Kidney (tissue), 14 donors: Measurements from ENCODE around the gene TRAK1. TPM values are rescaled to one million over a fixed set of nuclear protein-coding genes. Genes with fewer than 3 reads are reported as not detected.

Experiments used
- DNase-seq, 5 donors: peaks; one replicate each; pipeline ENCODE4 v3.0.0-alpha.2; 2013 to 2020
- FAIRE-seq: peaks from 2 replicates; lab custom pipeline; 2012; peaks lifted over from hg19 to GRCh38; lab: Jason Lieb, UNC
- H3K27ac ChIP-seq, 2 donors: one replicate each; pipeline ENCODE4 v1.7.0; 2013; ENCODE audit warnings: low read depth in 2 of 2, low read length in 2 of 2, inconsistent platforms in 1 of 2
- H3K27me3 ChIP-seq: one replicate; pipeline ENCODE4 v1.7.1; 2013; ENCODE audit warnings: low read length, inconsistent platforms; ENCODE audit not compliant: control insufficient read depth, insufficient read depth
- H3K36me3 ChIP-seq, 3 donors: one replicate each; pipeline versions ENCODE4 v1.7.0 to v1.7.1; 2013; ENCODE audit warnings: low read length in 3 of 3, control low read depth in 1 of 3, inconsistent platforms in 1 of 3; ENCODE audit not compliant: insufficient read depth in 3 of 3, control insufficient read depth in 2 of 3
- H3K4me1 ChIP-seq, 3 donors: one replicate each; pipeline versions ENCODE4 v1.7.0 to v1.7.1; 2013; ENCODE audit warnings: low read length in 3 of 3, inconsistent platforms in 1 of 3, low read depth in 1 of 3; ENCODE audit not compliant: control insufficient read depth in 2 of 3, insufficient read depth in 2 of 3
- H3K4me3 ChIP-seq, 3 donors: one replicate each; pipeline versions ENCODE4 v1.7.0 to v1.8.1; 2013; ENCODE audit warnings: low read length in 3 of 3, control low read depth in 1 of 3, inconsistent platforms in 1 of 3
- H3K9ac ChIP-seq, 3 donors: one replicate each; pipeline versions ENCODE4 v1.7.0 to v1.7.1; 2013; ENCODE audit warnings: low read length in 3 of 3, control low read depth in 1 of 3, inconsistent platforms in 1 of 3
- H3K9me3 ChIP-seq, 3 donors: one replicate each; pipeline versions ENCODE4 v1.7.0 to v1.7.1; 2013; ENCODE audit warnings: low read length in 3 of 3, control low read depth in 1 of 3, inconsistent platforms in 1 of 3; ENCODE audit not compliant: control insufficient read depth in 2 of 3, insufficient read depth in 1 of 3
- intact Hi-C: fragments of 100-400 bp; cut with DNase I; formaldehyde crosslinking; loops from one replicate; pipeline ENCODE4 v1.11.1; 2022
- polyA plus RNA-seq: library from polyadenylated mRNA; stranded (reverse); fragments of 350-450 nt; fragmentation: Illumina TruSeq; extraction: RNeasy Lipid Tissue Mini Kit (QIAGEN cat#74804); gene quantifications from one replicate; pipeline ENCODE4 v1.2.3, GENCODE V29; 2014; ENCODE audit warnings: low read depth, low replicate concordance; ENCODE audit not compliant: insufficient read depth
- total RNA-seq: library from RNA; stranded (reverse); fragmentation: NEBNext Ultra II Directional; extraction: Animal tissue kit (Norgen Biotek cat#: 25700); gene quantifications from one replicate; pipeline ENCODE4 v1.2.1, GENCODE V29; 2021
- TF ChIP-seq, protein P1 (sequence below): IDR thresholded peaks from 3 replicates; pipeline ENCODE4 v1.5.1; 2012; ENCODE audit warnings: mild to moderate bottlenecking, moderate library complexity, borderline replicate concordance; ENCODE audit not compliant: insufficient read depth; ENCODE audit errors: extremely low read depth
- donor health status: control.
- donor health status: control.
- donor health status: control.
- donor health status: control.
- donor health status: control.
- donor health status: DM: yes; HTN: yes; CAD: no.
- donor health status: Normal renal cell carcinoma (clear cell type).

The TRAK1 gene
- total and polyA plus RNA-seq, 2 donors from 2014 or later = 16.2 to 41.0 TPM

DNA sequence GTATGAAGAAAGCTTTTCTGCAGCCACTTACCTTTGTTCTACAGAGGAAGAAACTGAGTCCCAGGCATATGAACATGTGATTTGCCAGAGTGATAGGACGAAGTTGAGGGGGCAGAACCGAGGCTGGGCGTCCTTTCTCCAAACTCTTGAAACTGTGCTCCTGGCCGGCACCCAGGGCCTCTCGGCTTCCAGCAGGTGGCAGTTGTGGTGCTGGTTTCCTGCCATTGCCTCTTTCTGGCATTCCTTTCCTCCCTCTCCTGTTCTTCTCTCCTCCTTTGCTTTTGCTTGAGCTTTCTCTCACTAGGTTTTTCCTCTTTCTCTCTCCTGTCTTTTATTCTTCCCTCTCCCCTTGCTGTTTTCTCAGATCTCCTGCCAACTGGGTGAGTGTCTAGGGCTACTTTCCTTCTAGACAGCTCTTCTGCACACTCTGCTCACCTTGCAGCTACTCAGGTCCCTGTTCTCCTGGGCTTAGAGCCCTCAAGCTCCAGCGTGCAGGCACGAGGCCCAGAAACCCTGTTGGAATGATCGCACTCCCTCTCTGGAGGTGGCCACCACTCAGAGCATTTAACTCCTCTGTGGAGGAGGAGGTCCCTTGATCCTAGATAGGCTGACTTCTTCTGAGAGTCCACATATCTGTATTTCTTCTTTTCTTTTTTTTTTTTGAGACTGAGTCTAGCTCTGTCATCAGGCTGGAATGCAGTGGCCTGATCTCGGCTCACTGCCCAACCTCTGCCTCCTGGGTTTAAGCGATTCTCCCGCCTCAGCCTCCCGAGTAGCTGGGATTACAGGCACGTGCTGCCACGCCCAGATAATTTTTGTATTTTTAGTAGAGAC is 26.2 kb downstream of the TRAK1 start:
- Histone ChIP-seq H3K9me3 (no peaks in the 10 kb centered on the region), H3K4me1 (peaks cover 0 to 25% (median 17%) of the 10 kb centered on the region in 3 donors), H3K27me3 (no peaks in the 10 kb centered on the region), H3K27ac (no peak overlapping the region), H3K9ac (no peak overlapping the region), H3K36me3 (no peaks in the 10 kb centered on the region), H3K4me3 (no peak overlapping the region)
- no peak for FAIRE-seq
- peak in 2 of 5 donors; percentile 31 to 47 for DNase-seq
- TF ChIP-seq, protein P1, sequence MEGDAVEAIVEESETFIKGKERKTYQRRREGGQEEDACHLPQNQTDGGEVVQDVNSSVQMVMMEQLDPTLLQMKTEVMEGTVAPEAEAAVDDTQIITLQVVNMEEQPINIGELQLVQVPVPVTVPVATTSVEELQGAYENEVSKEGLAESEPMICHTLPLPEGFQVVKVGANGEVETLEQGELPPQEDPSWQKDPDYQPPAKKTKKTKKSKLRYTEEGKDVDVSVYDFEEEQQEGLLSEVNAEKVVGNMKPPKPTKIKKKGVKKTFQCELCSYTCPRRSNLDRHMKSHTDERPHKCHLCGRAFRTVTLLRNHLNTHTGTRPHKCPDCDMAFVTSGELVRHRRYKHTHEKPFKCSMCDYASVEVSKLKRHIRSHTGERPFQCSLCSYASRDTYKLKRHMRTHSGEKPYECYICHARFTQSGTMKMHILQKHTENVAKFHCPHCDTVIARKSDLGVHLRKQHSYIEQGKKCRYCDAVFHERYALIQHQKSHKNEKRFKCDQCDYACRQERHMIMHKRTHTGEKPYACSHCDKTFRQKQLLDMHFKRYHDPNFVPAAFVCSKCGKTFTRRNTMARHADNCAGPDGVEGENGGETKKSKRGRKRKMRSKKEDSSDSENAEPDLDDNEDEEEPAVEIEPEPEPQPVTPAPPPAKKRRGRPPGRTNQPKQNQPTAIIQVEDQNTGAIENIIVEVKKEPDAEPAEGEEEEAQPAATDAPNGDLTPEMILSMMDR = peak; percentile 32
- intact Hi-C loops = no loop called here

DNA sequence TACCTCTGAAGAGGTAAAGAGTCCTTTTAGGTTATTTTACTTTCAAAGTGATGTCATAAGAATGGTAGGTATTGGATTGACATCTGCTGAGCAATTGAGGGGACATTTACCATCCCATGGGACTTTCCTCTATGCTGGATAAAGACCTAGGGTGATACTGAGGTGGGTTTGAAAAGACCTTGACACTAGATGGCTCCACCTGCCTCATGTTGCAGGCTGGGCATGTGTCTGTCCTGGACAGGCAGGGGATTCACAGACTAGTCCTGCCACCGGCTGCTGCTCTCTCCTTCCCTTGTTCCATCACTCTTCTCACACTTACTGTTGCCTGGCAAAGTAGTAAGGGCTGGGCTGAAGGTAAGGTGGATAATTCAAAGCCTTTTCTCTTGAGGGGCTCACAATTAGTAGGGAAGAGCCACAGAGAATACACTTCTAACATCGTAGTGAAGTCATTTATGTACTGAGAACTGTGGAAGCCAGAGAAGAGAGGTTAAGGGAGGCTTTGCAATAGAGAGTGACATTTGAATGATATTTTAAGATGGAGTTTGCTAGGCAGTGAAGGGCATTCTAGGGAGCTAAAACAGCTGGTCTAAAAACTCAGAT is 27.7 kb downstream of the TRAK1 start:
- no peak overlapping the region for H3K4me3 ChIP-seq
- H3K9ac ChIP-seq = no peak overlapping the region
- peaks cover 0 to 34% (median 19%) of the 10 kb centered on the region in 3 donors for H3K4me1 ChIP-seq
- FAIRE-seq (no peak), DNase-seq (peak in 2 of 5 donors; percentile 43 to 62)
- TF ChIP-seq, protein P1 = peak; percentile 43
- H3K27ac ChIP-seq = no peak overlapping the region
- H3K9me3 ChIP-seq = no peaks in the 10 kb centered on the region
- H3K27me3 ChIP-seq = no peaks in the 10 kb centered on the region
- H3K36me3 ChIP-seq = no peaks in the 10 kb centered on the region
- intact Hi-C loops = no loop called here

DNA sequence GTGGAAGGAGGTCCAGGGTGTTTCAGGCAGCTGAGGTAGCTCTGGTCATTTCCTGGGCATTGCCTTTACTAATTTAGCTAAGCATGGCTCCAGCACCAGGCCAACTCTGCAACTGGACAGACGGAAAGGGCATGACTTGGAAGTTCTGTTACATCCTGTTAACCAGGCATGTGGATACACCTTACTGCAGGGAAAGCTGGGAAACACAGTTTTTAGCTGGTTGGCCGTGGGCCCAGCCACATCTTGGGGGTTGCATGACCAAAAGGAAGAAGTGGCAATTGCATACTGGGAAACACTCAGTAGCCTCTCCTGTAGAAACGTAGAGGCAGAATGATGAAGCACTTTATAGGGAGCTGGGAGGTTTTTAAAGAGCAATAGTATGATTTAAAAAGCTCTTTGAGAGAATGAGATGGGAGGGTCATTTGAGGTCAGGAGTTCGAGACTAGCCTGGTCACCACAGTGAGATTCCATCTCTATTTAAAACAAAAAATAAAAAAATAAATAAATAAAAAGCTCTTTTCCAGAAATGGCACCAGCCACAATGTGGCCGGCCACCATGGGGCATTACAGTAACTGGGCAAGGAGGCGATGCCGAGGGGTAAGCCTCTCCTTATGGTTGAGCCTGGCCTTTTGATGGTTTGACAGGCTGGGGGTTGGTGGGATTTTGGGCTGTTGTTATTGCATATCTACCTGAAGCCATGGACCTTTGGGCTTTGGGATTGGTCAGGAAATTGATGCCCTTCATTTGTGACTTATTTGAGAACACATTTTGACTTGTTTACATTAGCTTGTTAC is 28.6 kb downstream of the TRAK1 start:
- Histone ChIP-seq H3K27me3 (no peaks in the 10 kb centered on the region), H3K36me3 (no peaks in the 10 kb centered on the region), H3K9me3 (no peaks in the 10 kb centered on the region), H3K27ac (no peak overlapping the region), H3K9ac (no peak overlapping the region), H3K4me1 (peaks cover 0 to 34% (median 19%) of the 10 kb centered on the region in 3 donors), H3K4me3 (no peak overlapping the region)
- no peak for DNase-seq
- intact Hi-C loops = no loop called here
- FAIRE-seq = no peak
- TF ChIP-seq, protein P1 = no peak
